HFF-Myc (cell line): ENCODE results near the gene TMEM61.
"Not testable (repeated sequence)": the region's sequence is repeated elsewhere in the genome, so short reads cannot be mapped to it uniquely, and the experiment has no call there.

Source experiments
- DNase-seq: peaks from one replicate; pipeline ENCODE4 v3.0.0-alpha.2; 2011; ENCODE audit warnings: low read depth; ENCODE audit errors: extremely low read depth
- H3K4me3 ChIP-seq: replicated peaks from 2 replicates; pipeline ENCODE4 v1.5.1; 2011; ENCODE audit warnings: low read depth, mild to moderate bottlenecking, control low read depth, low read length
- CTCF ChIP-seq: IDR thresholded peaks from 2 replicates; pipeline ENCODE4 v1.5.1; 2012; ENCODE audit warnings: mild to moderate bottlenecking, low read depth, low read length, control low read depth; ENCODE audit errors: missing control alignments

Gene TMEM61

GRCh38 chr1:54959241-54959640, 21.2 kb upstream of the TMEM61 start:
- H3K4me3 ChIP-seq = no peak overlapping the region
- DNase-seq = no peak
- TF ChIP-seq CTCF = no peak

GRCh38 chr1:54962612-54963395, 17.6 kb upstream of the TMEM61 start:
- no peak overlapping the region for H3K4me3 ChIP-seq
- no peak for DNase-seq
- TF ChIP-seq CTCF = no peak

GRCh38 chr1:54963829-54964228, 16.6 kb upstream of the TMEM61 start:
- H3K4me3 ChIP-seq, DNase-seq: not testable (repeated sequence)

- DNase-seq = no peak
- no peak for TF ChIP-seq CTCF
These were observed 14.6 kb upstream of the TMEM61 start for GRCh38 chr1:54965624-54966340.

GRCh38 chr1:54967372-54967771, 13.1 kb upstream of the TMEM61 start:
- DNase-seq = no peak
- no peak for TF ChIP-seq CTCF
- H3K4me3 ChIP-seq = no peak overlapping the region

More at GRCh38 chr1:54965624-54966340, 14.6 kb upstream of the TMEM61 start:
- no peak overlapping the region for H3K4me3 ChIP-seq

- DNase-seq = no peak
- TF ChIP-seq CTCF = no peak
- H3K4me3 ChIP-seq = no peak overlapping the region
These were observed 11.9 kb upstream of the TMEM61 start for GRCh38 chr1:54968551-54968950.

GRCh38 chr1:54969879-54970278, 10.5 kb upstream of the TMEM61 start:
- H3K4me3 ChIP-seq = no peak overlapping the region
- no peak for DNase-seq
- TF ChIP-seq CTCF = no peak
